Endothelial cell of umbilical vein (primary cell): ENCODE measurements around the gene TMBIM6. TPM values are rescaled to one million over a fixed set of nuclear protein-coding genes. Genes with fewer than 3 reads are reported as not detected.
"Not testable (repeated sequence)": the region's sequence is repeated elsewhere in the genome, so short reads cannot be mapped to it uniquely, and the experiment has no call there.

Experiments used
- BruUV-seq: library from RNA; stranded (reverse); fragments of 400-500 nt; replicated peaks from 2 replicates; lab custom pipeline; 2021; lab: Mats Ljungman, UMichigan
- CTCF ChIA-PET: fragments of 300-600, 350-600 bp; sonication (Branson Sonifier 250); formaldehyde crosslinking; loops from one replicate; lab custom pipeline; 2021; ENCODE audit warnings: antibody characterized with exemption, inconsistent platforms; lab: Charles Lee
- POLR2A ChIA-PET: fragments of 300-600, 350-600 bp; sonication (Branson Sonifier 250); formaldehyde crosslinking; loops from one replicate; lab custom pipeline; 2021; ENCODE audit warnings: antibody characterized with exemption, inconsistent platforms; lab: Charles Lee
- DNase-seq: peaks from one replicate; pipeline ENCODE4 v3.0.0-alpha.2; 2011; ENCODE audit warnings: low read depth, low spot score
- FAIRE-seq: peaks from 2 replicates; lab custom pipeline; 2011; peaks lifted over from hg19 to GRCh38; lab: Jason Lieb, UNC
- H2AFZ ChIP-seq: 2 replicates; pipeline ENCODE4 v1.6.0; 2012; ENCODE audit warnings: low read depth, low read length, control low read depth, inconsistent platforms
- H3K27ac ChIP-seq: 2 replicates; pipeline ENCODE4 v1.5.1; 2011; ENCODE audit warnings: low read depth, mild to moderate bottlenecking, control low read depth, low read length, moderate library complexity; ENCODE audit not compliant: insufficient read depth
- H3K27me3 ChIP-seq, 2 experiments: 2 replicates each; pipeline versions ENCODE4 v1.6.0 to v1.6.1; 2011; ENCODE audit warnings: low read length in 2 of 2, mixed read lengths in 1 of 2; ENCODE audit not compliant: control insufficient read depth in 2 of 2, insufficient read depth in 2 of 2
- H3K36me3 ChIP-seq, 2 experiments: 2 replicates in 1 of 2; 3 replicates in 1 of 2; pipeline ENCODE4 v1.5.1; 2011; ENCODE audit warnings: low read length in 2 of 2, mild to moderate bottlenecking in 1 of 2, moderate library complexity in 1 of 2; ENCODE audit not compliant: control insufficient read depth in 2 of 2, insufficient read depth in 2 of 2; ENCODE audit errors: extremely low read depth in 1 of 2
- H3K4me1 ChIP-seq: 3 replicates; pipeline ENCODE4 v1.5.1; 2011; ENCODE audit warnings: mild to moderate bottlenecking, low read length; ENCODE audit not compliant: control insufficient read depth, insufficient read depth; ENCODE audit errors: extremely low read depth
- H3K4me2 ChIP-seq: 2 replicates; pipeline ENCODE4 v1.6.1; 2011; ENCODE audit warnings: low read length, control low read depth, mixed read lengths; ENCODE audit not compliant: insufficient read depth
- H3K4me3 ChIP-seq, 3 experiments: fragments of 200-600 bp in 1 of 3; sonication (generic), shearing (Covaris generic) in 1 of 3; replicated peaks in 1 of 3; 2 replicates each; pipeline ENCODE4 v1.5.1; 2011 to 2016; ENCODE audit warnings: control low read depth in 3 of 3, low read length in 3 of 3, mild to moderate bottlenecking in 2 of 3, inconsistent platforms in 1 of 3, low read depth in 1 of 3, moderate library complexity in 1 of 3; ENCODE audit not compliant: insufficient read depth in 1 of 3
- H3K79me2 ChIP-seq: 2 replicates; pipeline ENCODE4 v1.6.0; 2012; ENCODE audit warnings: low read length, inconsistent platforms; ENCODE audit not compliant: control insufficient read depth, insufficient read depth
- H3K9ac ChIP-seq: replicated peaks from 2 replicates; pipeline ENCODE3; 2011; ENCODE audit warnings: low read length, control low read depth; ENCODE audit not compliant: insufficient read depth; ENCODE audit errors: extremely low read depth
- H3K9me1 ChIP-seq: replicated peaks from 3 replicates; pipeline ENCODE4 v1.6.0; 2011; ENCODE audit warnings: mild to moderate bottlenecking, low read length; ENCODE audit not compliant: control insufficient read depth, insufficient read depth; ENCODE audit errors: extremely low read depth
- H3K9me3 ChIP-seq: replicated peaks from 2 replicates; pipeline ENCODE4 v1.5.1; 2012; ENCODE audit warnings: low read length, inconsistent platforms; ENCODE audit not compliant: control insufficient read depth, insufficient read depth
- H4K20me1 ChIP-seq: replicated peaks from 2 replicates; pipeline ENCODE3; 2011; ENCODE audit warnings: mild to moderate bottlenecking, low read length; ENCODE audit not compliant: control insufficient read depth, insufficient read depth; ENCODE audit errors: extremely low read depth
- JUN ChIP-seq: IDR thresholded peaks from 2 replicates; pipeline ENCODE4 v1.6.1; 2011; ENCODE audit warnings: borderline replicate concordance, low read depth; ENCODE audit not compliant: insufficient read length, insufficient read depth
- dilution Hi-C: fragments of 300-500 bp; cut with MboI; formaldehyde crosslinking; loops from one replicate; pipeline ENCODE4 v1.15.0; 2019; ENCODE audit warnings: low sequenced_read_pairs; ENCODE audit not compliant: extremely low pct_ligation_motif_present
- intact Hi-C: fragments of 100-400 bp; cut with micrococcal nuclease; formaldehyde crosslinking; loops from one replicate; pipeline ENCODE4 v1.10.0; 2022
- polyA plus RNA-seq, 4 experiments: library from polyadenylated mRNA; depleted of rRNA in 3 of 4; stranded (reverse) in 3 of 4; unstranded in 1 of 4; fragments of >200 nt; gene quantifications; 2 replicates each; pipeline versions ENCODE4 v1.2.1 to v1.2.3, GENCODE V29; 2011 to 2012; ENCODE audit warnings: missing spikeins in 1 of 4
- total RNA-seq: library from RNA; stranded (reverse); gene quantifications from 2 replicates; pipeline ENCODE4 v1.2.3, GENCODE V29; 2021

Gene TMBIM6
- total and polyA plus RNA-seq, 2 donors (not counting 3 experiments of a cell fraction or from before 2014, with no cell fraction given): 393 to 579 TPM

GRCh38 chr12:49738721-49739120, 2.6 kb upstream of the TMBIM6 start:
- CTCF ChIA-PET: interaction anchor here (0.7 to 1.3 kb wide), 3 partner anchors 18 to 102 kb away, joined by 3 read pairs; no protein-coding TSS in a partner anchor
- H3K9ac ChIP-seq, H3K36me3 ChIP-seq, H2AFZ ChIP-seq, H3K9me3 ChIP-seq, H3K4me1 ChIP-seq, H3K4me2 ChIP-seq, H3K9me1 ChIP-seq, H3K27me3 ChIP-seq, POLR2A ChIA-PET, intact Hi-C loops, H3K4me3 ChIP-seq, BruUV-seq, H4K20me1 ChIP-seq, dilution Hi-C loops: not testable (repeated sequence)
- DNase-seq (peak; percentile 38), FAIRE-seq (peak; percentile 4)
- TF ChIP-seq JUN: peak; percentile 27
- peaks cover 19% of the 10 kb centered on the region for H3K79me2 ChIP-seq
- H3K27ac ChIP-seq: peak overlapping the region; percentile 36

GRCh38 chr12:49740277-49740676, 1.1 kb upstream of the TMBIM6 start:
- H3K9me1 ChIP-seq, H3K4me3 ChIP-seq, H3K27ac ChIP-seq, dilution Hi-C loops, H2AFZ ChIP-seq, BruUV-seq, H3K9ac ChIP-seq, DNase-seq, H3K4me2 ChIP-seq, FAIRE-seq, H3K36me3 ChIP-seq, H3K9me3 ChIP-seq, H3K27me3 ChIP-seq: not testable (repeated sequence)
- ChIA-PET POLR2A (interaction anchor here (1.5 to 1.7 kb wide), 2 partner anchors 35 to 88 kb away, joined by 8 to 10 read pairs; partner anchors contain the start of gene NCKAP5L), CTCF (interaction anchor here (1.2 to 1.9 kb wide), 10 partner anchors 8 to 103 kb away, joined by 4 to 27 read pairs (median 10); no protein-coding TSS in a partner anchor)
- intact Hi-C loops: loop anchor here (2.0 to 10.0 kb wide), 2 partner anchors 67 to 395 kb away; partner anchors contain the start of gene DNAJC22
- Histone ChIP-seq H4K20me1 (peaks cover 12% of the 10 kb centered on the region), H3K4me1 (peaks cover 11% of the 10 kb centered on the region), H3K79me2 (peaks cover 35% of the 10 kb centered on the region)
